ENCODE results near the gene CHAD.

DNA sequence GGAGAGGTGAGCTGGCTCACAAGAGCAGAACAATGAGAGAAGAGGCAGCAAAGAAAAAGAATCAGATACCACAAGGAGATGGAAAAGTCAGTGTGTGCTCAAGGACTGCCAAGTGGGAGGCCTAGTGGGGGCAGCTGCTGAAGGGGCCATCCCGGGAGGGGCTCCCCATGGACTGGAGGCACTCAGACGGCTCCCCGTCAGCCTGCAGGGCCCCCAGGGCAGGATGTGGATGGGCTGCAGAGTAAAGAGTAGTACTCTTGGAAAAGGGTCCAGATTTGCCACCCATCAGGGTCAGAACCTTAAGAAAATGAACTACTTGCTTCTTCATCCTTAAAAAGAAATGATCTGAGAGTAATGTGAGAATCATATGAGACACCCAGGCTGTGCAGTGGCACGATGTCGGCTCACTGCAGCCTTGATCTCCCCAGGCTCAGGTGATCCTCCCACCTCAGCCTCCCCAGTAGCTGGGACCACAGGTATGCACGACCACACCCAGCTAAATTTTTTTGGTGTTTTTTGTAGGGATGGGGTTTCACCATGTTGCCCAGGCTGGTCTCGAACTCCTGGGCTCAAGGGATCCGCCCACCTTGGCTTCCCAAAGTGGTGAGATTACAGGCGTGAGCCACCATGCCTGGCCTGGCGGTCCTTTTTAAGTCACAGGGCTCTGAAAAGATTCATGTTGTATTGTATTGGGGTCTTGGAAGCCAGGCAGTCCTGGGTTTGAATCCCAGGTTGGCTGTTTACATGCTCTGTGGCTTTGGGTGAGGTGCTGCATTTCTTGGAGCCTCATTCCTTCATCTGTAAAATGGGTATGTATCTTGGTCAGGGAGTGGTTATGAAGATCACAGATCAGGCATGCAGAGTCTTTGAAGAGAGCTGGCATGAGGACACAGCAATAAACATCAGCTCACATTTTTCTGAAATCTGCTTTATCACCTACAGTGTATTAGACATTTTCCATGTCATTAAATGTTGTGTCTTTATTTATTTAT, 27.5 kb downstream of the CHAD start:
- TF ChIP-seq RARB (CRISPR knock-in tag; IDR thresholded peaks at IDR 0.05) (no peak), BACH2 (CRISPR knock-in tag; IDR thresholded peaks at IDR 0.05; ENCODE audit: borderline replicate concordance) (no peak), TOX (CRISPR knock-in tag; IDR thresholded peaks at IDR 0.05; ENCODE audit: borderline replicate concordance) (no peak), ZNF565 (CRISPR knock-in tag; conservative IDR thresholded peaks at IDR 0.05; ENCODE audit: low read depth) (no peak), OSR1 (CRISPR knock-in tag; IDR thresholded peaks at IDR 0.05) (no peak), ZFP30 (CRISPR knock-in tag; IDR thresholded peaks at IDR 0.05) (no peak), ARNTL (CRISPR knock-in tag; IDR thresholded peaks at IDR 0.05; ENCODE audit: borderline replicate concordance, low read depth) (no peak), CSRNP3 (CRISPR knock-in tag; IDR thresholded peaks at IDR 0.05) (no peak), CSDC2 (CRISPR knock-in tag; IDR thresholded peaks at IDR 0.05) (no peak), TCF4 (CRISPR knock-in tag; IDR thresholded peaks at IDR 0.05; ENCODE audit: borderline replicate concordance) (no peak)
- TF ChIP-seq, protein P1, sequence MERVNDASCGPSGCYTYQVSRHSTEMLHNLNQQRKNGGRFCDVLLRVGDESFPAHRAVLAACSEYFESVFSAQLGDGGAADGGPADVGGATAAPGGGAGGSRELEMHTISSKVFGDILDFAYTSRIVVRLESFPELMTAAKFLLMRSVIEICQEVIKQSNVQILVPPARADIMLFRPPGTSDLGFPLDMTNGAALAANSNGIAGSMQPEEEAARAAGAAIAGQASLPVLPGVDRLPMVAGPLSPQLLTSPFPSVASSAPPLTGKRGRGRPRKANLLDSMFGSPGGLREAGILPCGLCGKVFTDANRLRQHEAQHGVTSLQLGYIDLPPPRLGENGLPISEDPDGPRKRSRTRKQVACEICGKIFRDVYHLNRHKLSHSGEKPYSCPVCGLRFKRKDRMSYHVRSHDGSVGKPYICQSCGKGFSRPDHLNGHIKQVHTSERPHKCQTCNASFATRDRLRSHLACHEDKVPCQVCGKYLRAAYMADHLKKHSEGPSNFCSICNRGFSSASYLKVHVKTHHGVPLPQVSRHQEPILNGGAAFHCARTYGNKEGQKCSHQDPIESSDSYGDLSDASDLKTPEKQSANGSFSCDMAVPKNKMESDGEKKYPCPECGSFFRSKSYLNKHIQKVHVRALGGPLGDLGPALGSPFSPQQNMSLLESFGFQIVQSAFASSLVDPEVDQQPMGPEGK (CRISPR knock-in tag; IDR thresholded peaks at IDR 0.05; ENCODE audit: borderline replicate concordance): no peak
- TF ChIP-seq, protein P2, sequence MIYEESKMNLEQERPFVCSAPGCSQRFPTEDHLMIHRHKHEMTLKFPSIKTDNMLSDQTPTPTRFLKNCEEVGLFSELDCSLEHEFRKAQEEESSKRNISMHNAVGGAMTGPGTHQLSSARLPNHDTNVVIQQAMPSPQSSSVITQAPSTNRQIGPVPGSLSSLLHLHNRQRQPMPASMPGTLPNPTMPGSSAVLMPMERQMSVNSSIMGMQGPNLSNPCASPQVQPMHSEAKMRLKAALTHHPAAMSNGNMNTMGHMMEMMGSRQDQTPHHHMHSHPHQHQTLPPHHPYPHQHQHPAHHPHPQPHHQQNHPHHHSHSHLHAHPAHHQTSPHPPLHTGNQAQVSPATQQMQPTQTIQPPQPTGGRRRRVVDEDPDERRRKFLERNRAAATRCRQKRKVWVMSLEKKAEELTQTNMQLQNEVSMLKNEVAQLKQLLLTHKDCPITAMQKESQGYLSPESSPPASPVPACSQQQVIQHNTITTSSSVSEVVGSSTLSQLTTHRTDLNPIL (CRISPR knock-in tag; IDR thresholded peaks at IDR 0.05; ENCODE audit: low read depth): no peak

All from SK-N-SH treated with all-trans-retinoic acid at 6 μM for 48 hours (cell line).